Naive thymus-derived CD4-positive, alpha-beta T cell (primary cell): ENCODE data around the gene ADO. TPM values are rescaled to one million over a fixed set of nuclear protein-coding genes. Genes with fewer than 3 reads are reported as not detected.
A peak's percentile ranks its signal among the peaks of the same experiment; 100 is the strongest.

Source experiments
- ATAC-seq: fragments of 150-1000 bp; cut with Tn5 transposase; 2 replicates; pipeline ENCODE4 v1.10.0; 2021; ENCODE audit warnings: mild to moderate bottlenecking, moderate library complexity
- CTCF ChIA-PET: fragments of 350-600 bp; sonication (Branson Sonifier 250); formaldehyde crosslinking; loops from one replicate; lab custom pipeline; 2021; ENCODE audit warnings: antibody characterized with exemption; lab: Charles Lee
- POLR2A ChIA-PET: fragments of 350-600 bp; sonication (Branson Sonifier 250); formaldehyde crosslinking; loops from one replicate; lab custom pipeline; 2021; ENCODE audit warnings: antibody characterized with exemption, inconsistent platforms; lab: Charles Lee
- DNase-seq, 9 donors: peaks; one replicate each; pipeline versions ENCODE4 v3.0.0 to v3.0.0-alpha.2; 2020 to 2022; ENCODE audit warnings: mixed read lengths in 1 of 9
- H3K27ac ChIP-seq: one replicate; pipeline ENCODE4 v1.7.0; 2013; ENCODE audit warnings: mild to moderate bottlenecking, low read depth, low read length, moderate library complexity
- H3K27me3 ChIP-seq, 2 donors: one replicate each; pipeline ENCODE4 v1.7.0; 2013; ENCODE audit warnings: low read length in 2 of 2, mild to moderate bottlenecking in 2 of 2, moderate library complexity in 2 of 2; ENCODE audit not compliant: control insufficient read depth in 2 of 2, insufficient read depth in 2 of 2
- H3K36me3 ChIP-seq, 3 experiments: 1 replicate in 2 of 3; 2 replicates in 1 of 3; pipeline ENCODE4 v1.7.0; 2013; ENCODE audit warnings: low read length in 3 of 3, mild to moderate bottlenecking in 3 of 3, moderate library complexity in 1 of 3; ENCODE audit not compliant: insufficient read depth in 3 of 3, control insufficient read depth in 2 of 3
- H3K4me1 ChIP-seq, 2 donors: one replicate each; pipeline ENCODE4 v1.7.0; 2013; ENCODE audit warnings: low read length in 2 of 2, mild to moderate bottlenecking in 2 of 2, moderate library complexity in 1 of 2; ENCODE audit not compliant: control insufficient read depth in 2 of 2, insufficient read depth in 2 of 2
- H3K4me3 ChIP-seq: 2 replicates; pipeline ENCODE4 v1.7.0; 2013; ENCODE audit warnings: mild to moderate bottlenecking, low read length
- H3K9me3 ChIP-seq, 3 experiments: 1 replicate in 2 of 3; 2 replicates in 1 of 3; pipeline ENCODE4 v1.7.0; 2013; ENCODE audit warnings: low read length in 3 of 3; ENCODE audit not compliant: control insufficient read depth in 2 of 3
- H3K27ac Mint-ChIP-seq, 9 donors: one replicate each; pipeline ENCODE4 v1.8.0; 2020 to 2022; ENCODE audit warnings: mixed read lengths in 9 of 9, mild to moderate bottlenecking in 8 of 9, moderate library complexity in 5 of 9, inconsistent platforms in 2 of 9
- H3K27me3 Mint-ChIP-seq, 5 donors: one replicate each; pipeline ENCODE4 v1.8.0; 2021 to 2022; ENCODE audit warnings: mixed read lengths in 5 of 5, mild to moderate bottlenecking in 1 of 5
- H3K36me3 Mint-ChIP-seq, 5 donors: one replicate each; pipeline ENCODE4 v1.8.0; 2020 to 2022; ENCODE audit warnings: mixed read lengths in 5 of 5, mild to moderate bottlenecking in 3 of 5, inconsistent platforms in 1 of 5
- H3K4me1 Mint-ChIP-seq, 7 donors: one replicate each; pipeline ENCODE4 v1.8.0; 2020 to 2022; ENCODE audit warnings: mixed read lengths in 7 of 7, mild to moderate bottlenecking in 3 of 7, inconsistent platforms in 1 of 7
- H3K4me3 Mint-ChIP-seq, 10 donors: one replicate each; pipeline ENCODE4 v1.8.0; 2020 to 2022; ENCODE audit warnings: mild to moderate bottlenecking in 10 of 10, mixed read lengths in 10 of 10, moderate library complexity in 6 of 10, inconsistent platforms in 2 of 10
- H3K9me3 Mint-ChIP-seq, 11 donors: one replicate each; pipeline ENCODE4 v1.8.0; 2020 to 2022; ENCODE audit warnings: mixed read lengths in 11 of 11, mild to moderate bottlenecking in 4 of 11, inconsistent platforms in 1 of 11, moderate library complexity in 1 of 11
- intact Hi-C, 2 donors: fragments of 100-400 bp; cut with micrococcal nuclease; formaldehyde crosslinking; loops; one replicate each; pipeline ENCODE4 v1.15.1; 2023
- polyA plus RNA-seq, 2 donors: library from polyadenylated mRNA; unstranded; fragments of 300-500 nt; fragmentation: Illumina TruSeq; gene quantifications; one replicate each; pipeline ENCODE4 v1.2.3, GENCODE V29; 2021
- total RNA-seq, 6 experiments: library from RNA in 5 of 6; stranded (reverse) in 5 of 6; gene quantifications; 1 replicate in 5 of 6; 2 replicates in 1 of 6; pipeline ENCODE4 v1.2.3 and lab custom pipeline; 2021 to 2026

Gene ADO
- total and polyA plus RNA-seq, 7 experiments from 2014 or later: 2.0 to 21.3 (median 12.4) TPM

DNA sequence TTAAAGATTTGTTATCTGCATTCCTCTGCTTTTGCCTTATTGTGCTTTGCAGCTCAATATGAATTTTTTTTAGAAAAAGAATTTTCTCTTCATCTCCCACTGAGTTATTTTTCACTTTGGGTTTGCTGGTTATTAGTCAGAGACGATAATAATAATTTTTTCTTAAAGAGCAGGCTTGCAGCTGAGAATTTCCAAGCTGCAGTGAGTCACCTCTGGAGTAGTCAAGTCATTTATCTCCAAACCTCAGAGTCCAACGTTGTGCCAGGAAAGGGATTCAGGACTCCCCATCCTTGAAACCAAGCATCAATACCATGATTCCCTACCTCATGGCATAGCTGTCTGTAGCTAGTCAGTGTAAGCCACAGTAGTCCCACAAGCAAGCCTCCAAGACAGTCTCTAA, 26.8 kb downstream of the ADO start:
- Mint-ChIP-seq H3K4me1 (no peaks in the 10 kb centered on the region), H3K27ac (no peak overlapping the region), H3K4me3 (no peak overlapping the region), H3K27me3 (peaks cover 7 to 23% (median 12%) of the 10 kb centered on the region in 5 donors), H3K36me3 (no peaks in the 10 kb centered on the region), H3K9me3 (no peaks in the 10 kb centered on the region)
- Histone ChIP-seq H3K4me1 (no peaks in the 10 kb centered on the region), H3K4me3 (no peak overlapping the region), H3K9me3 (no peaks in the 10 kb centered on the region), H3K36me3 (no peaks in the 10 kb centered on the region), H3K27me3 (peaks cover 0 to 3% of the 10 kb centered on the region in 2 donors), H3K27ac (no peak overlapping the region)
- DNase-seq (no peak), ATAC-seq (no peak)
- POLR2A ChIA-PET: interaction anchor here (0.9 kb wide), 1 partner anchor 936 kb away, joined by 3 read pairs; no protein-coding TSS in a partner anchor
- intact Hi-C loops: no loop called here
- CTCF ChIA-PET: interaction anchor here (1.3 kb wide), 1 partner anchor 223 kb away, joined by 3 read pairs; no protein-coding TSS in a partner anchor

DNA sequence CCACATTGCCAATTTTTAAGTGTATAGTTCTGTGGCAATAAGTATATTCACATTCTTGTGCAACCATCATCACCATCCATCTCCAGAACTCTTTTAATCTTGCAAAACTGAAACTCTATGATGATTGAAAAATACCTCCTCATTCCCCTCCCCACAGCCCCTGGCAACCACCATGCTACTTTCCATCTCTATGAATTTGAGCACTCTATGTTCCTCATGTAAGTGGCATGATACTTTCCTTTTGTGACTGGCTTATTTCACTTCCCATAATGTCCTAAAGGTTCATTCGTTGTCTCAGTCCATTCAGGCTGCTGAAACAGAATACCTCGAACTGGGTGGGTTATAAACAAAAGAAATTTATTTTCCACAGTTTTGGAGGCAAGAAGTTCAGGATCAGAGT, 35.1 kb downstream of the ADO start:
- no peak overlapping the region for H3K27ac ChIP-seq
- Mint-ChIP-seq H3K4me1 (peaks cover 0 to 17% (median 10%) of the 10 kb centered on the region in 7 donors), H3K27ac (no peak overlapping the region), H3K36me3 (peaks cover 0 to 2% (median 0%) of the 10 kb centered on the region in 5 donors), H3K27me3 (peaks cover 4 to 34% (median 9%) of the 10 kb centered on the region in 5 donors), H3K4me3 (no peak overlapping the region), H3K9me3 (no peaks in the 10 kb centered on the region)
- CTCF ChIA-PET: no interaction called here
- H3K4me1 ChIP-seq: no peaks in the 10 kb centered on the region
- no peaks in the 10 kb centered on the region for H3K9me3 ChIP-seq
- intact Hi-C loops: no loop called here
- ATAC-seq: no peak
- no peak for DNase-seq
- H3K36me3 ChIP-seq: no peaks in the 10 kb centered on the region
- H3K4me3 ChIP-seq: no peak overlapping the region
- POLR2A ChIA-PET: no interaction called here
- H3K27me3 ChIP-seq: peaks cover 0 to 1% of the 10 kb centered on the region in 2 donors

DNA sequence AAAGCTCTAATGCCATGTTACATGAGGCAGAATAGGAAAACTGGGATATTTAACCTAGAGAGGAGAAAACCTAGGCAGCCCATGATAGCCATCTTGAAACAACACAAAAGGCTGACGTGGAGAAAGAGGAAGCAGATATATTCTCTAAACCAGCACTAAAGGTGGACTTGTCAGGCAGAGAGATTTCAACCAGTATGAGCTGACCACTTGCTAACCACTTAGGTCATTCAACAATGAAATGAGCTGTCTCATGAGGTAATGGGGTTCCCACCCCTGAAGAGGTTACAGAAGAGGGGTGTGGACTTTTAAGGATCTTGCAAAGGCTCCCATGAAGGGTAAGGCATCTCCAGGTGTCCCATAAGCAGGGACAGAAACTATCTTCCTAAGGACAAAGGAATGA, 38.5 kb downstream of the ADO start:
- no peak for DNase-seq
- ATAC-seq: no peak
- intact Hi-C loops: no loop called here
- peaks cover 4 to 25% (median 15%) of the 10 kb centered on the region in 7 donors for H3K4me1 Mint-ChIP-seq
- peaks cover 0 to 18% (median 13%) of the 10 kb centered on the region in 11 donors for H3K9me3 Mint-ChIP-seq
- peaks cover 0 to 14% (median 4%) of the 10 kb centered on the region in 5 donors for H3K36me3 Mint-ChIP-seq
- ChIA-PET POLR2A (no interaction called here), CTCF (no interaction called here)
- H3K27me3 Mint-ChIP-seq: peaks cover 0 to 17% (median 4%) of the 10 kb centered on the region in 5 donors
- no peak overlapping the region for H3K4me3 ChIP-seq
- H3K27ac ChIP-seq: no peak overlapping the region
- no peak overlapping the region for H3K4me3 Mint-ChIP-seq
- peaks cover 0 to 9% (median 0%) of the 10 kb centered on the region in 3 experiments for H3K9me3 ChIP-seq
- no peak overlapping the region for H3K27ac Mint-ChIP-seq
- H3K36me3 ChIP-seq: no peaks in the 10 kb centered on the region
- H3K27me3 ChIP-seq: no peaks in the 10 kb centered on the region
- H3K4me1 ChIP-seq: no peaks in the 10 kb centered on the region

DNA sequence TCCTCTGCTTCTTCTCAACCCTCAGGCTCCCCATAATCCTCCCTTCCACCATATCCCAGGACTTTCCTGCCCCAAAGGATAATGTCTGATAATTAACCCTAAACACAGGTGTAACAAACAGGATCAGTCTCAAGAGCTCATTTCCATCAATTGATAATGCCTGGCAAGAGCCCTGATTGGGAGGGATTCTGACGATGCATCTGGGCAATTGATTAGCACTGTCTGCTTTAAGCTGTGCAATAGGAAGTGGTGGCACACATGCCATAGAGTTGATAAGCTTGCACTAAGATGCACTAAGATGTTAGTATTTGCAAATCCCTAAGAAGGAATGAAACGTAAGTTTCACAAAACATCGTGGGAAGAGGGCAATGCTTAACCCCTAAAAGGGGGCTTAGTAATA, 39.1 kb downstream of the ADO start:
- Mint-ChIP-seq H3K27ac (no peak overlapping the region), H3K27me3 (peaks cover 0 to 17% (median 4%) of the 10 kb centered on the region in 5 donors), H3K36me3 (peaks cover 0 to 17% (median 4%) of the 10 kb centered on the region in 5 donors), H3K9me3 (peaks cover 4 to 24% (median 14%) of the 10 kb centered on the region in 11 donors), H3K4me1 (peaks cover 4 to 25% (median 15%) of the 10 kb centered on the region in 7 donors), H3K4me3 (no peak overlapping the region)
- DNase-seq: no peak
- ChIA-PET CTCF (no interaction called here), POLR2A (no interaction called here)
- ATAC-seq: no peak
- Histone ChIP-seq H3K27ac (no peak overlapping the region), H3K4me1 (no peaks in the 10 kb centered on the region), H3K9me3 (peaks cover 0 to 9% (median 0%) of the 10 kb centered on the region in 3 experiments), H3K27me3 (no peaks in the 10 kb centered on the region), H3K36me3 (no peaks in the 10 kb centered on the region), H3K4me3 (no peak overlapping the region)
- intact Hi-C loops: no loop called here

DNA sequence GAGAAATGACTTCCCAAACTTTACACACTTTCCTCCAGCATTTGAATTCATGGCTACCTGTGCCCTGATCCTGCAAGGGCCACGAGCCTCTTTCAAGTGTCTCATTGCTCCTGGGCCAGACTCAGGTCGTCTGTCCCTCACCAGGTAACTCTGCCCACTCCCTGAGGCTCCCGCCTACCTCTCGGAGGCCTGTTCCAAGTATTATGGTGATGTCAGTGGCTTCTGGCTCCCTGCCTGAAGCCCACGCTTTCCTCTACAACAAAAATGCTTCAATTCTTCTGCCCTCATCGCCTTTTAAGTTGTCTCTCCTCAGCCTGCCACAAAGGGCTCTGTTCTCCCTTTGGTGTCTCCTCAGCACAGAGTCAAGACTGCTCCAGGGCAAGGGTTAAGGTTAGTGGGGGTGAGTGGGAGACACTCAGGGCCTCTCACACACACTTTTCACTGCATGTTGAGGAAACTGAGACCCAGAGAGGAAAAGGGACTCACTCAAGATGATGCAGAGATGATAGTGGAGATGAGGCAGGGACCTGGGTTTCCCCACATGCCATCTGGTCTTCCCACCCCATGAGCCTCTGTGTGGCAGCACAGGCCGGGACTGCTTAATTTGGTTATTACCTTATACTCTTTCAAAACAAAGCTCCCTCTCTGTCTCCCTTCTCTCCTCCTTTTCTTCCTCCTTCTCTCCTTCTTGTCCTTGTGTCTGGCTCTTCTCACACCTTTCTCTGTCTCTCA, 39.9 kb downstream of the ADO start:
- peak overlapping the region in 2 of 9 donors; percentile 25 to 35 for H3K27ac Mint-ChIP-seq
- DNase-seq (no peak), ATAC-seq (no peak)
- Histone ChIP-seq H3K4me1 (no peaks in the 10 kb centered on the region), H3K27ac (no peak overlapping the region), H3K4me3 (no peak overlapping the region), H3K9me3 (peaks cover 0 to 9% (median 0%) of the 10 kb centered on the region in 3 experiments), H3K27me3 (no peaks in the 10 kb centered on the region), H3K36me3 (no peaks in the 10 kb centered on the region)
- peak overlapping the region in 3 of 10 donors; percentile 2 to 31 (median 21) for H3K4me3 Mint-ChIP-seq
- H3K4me1 Mint-ChIP-seq: peaks cover 4 to 25% (median 15%) of the 10 kb centered on the region in 7 donors
- ChIA-PET POLR2A (no interaction called here), CTCF (no interaction called here)
- peaks cover 0 to 15% (median 4%) of the 10 kb centered on the region in 5 donors for H3K27me3 Mint-ChIP-seq
- H3K9me3 Mint-ChIP-seq: peaks cover 5 to 30% (median 14%) of the 10 kb centered on the region in 11 donors
- H3K36me3 Mint-ChIP-seq: peaks cover 0 to 20% (median 5%) of the 10 kb centered on the region in 5 donors
- intact Hi-C loops: no loop called here

DNA sequence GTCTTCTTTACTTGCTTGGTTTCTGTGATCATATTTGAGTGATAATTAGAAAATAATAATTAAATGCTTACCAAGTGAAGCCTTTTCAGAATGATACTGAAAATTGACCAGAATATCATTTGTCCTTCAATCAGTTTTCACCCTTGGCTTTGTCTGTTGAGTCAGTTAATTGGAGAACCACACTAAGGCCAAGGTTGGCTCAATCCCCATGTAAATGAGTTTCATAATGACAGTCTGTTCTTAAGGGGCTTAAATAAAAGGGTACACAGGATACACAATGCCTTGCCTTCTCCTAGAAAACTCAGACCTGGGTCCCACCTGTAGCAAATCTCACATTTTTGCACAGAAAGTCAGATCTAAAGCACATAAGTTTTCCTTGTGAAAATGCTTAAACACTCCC, 42.9 kb downstream of the ADO start:
- Histone ChIP-seq H3K27ac (no peak overlapping the region), H3K4me3 (no peak overlapping the region), H3K9me3 (peaks cover 0 to 9% (median 0%) of the 10 kb centered on the region in 3 experiments), H3K27me3 (no peaks in the 10 kb centered on the region), H3K36me3 (no peaks in the 10 kb centered on the region), H3K4me1 (peaks cover 0 to 1% of the 10 kb centered on the region in 2 donors)
- H3K27me3 Mint-ChIP-seq: peaks cover 0 to 6% (median 0%) of the 10 kb centered on the region in 5 donors
- intact Hi-C loops: no loop called here
- H3K4me1 Mint-ChIP-seq: peaks cover 5 to 30% (median 15%) of the 10 kb centered on the region in 7 donors
- POLR2A ChIA-PET: no interaction called here
- ATAC-seq: no peak
- peaks cover 5 to 31% (median 14%) of the 10 kb centered on the region in 11 donors for H3K9me3 Mint-ChIP-seq
- CTCF ChIA-PET: no interaction called here
- no peak for DNase-seq
- no peak overlapping the region for H3K4me3 Mint-ChIP-seq
- no peak overlapping the region for H3K27ac Mint-ChIP-seq
- H3K36me3 Mint-ChIP-seq: peaks cover 0 to 20% (median 5%) of the 10 kb centered on the region in 5 donors
